DND-41 (cell line): Measurements from ENCODE around the gene CFLAR.

Experiments
- CTCF ChIP-seq: IDR thresholded peaks from 2 replicates; pipeline ENCODE4 v1.5.1; 2012; ENCODE audit warnings: borderline replicate concordance, low read length, moderate library complexity, mild to moderate bottlenecking; ENCODE audit not compliant: poor library complexity, severe bottlenecking; ENCODE audit errors: extremely low read depth
- EZH2 ChIP-seq: IDR thresholded peaks from 3 replicates; pipeline ENCODE4 v1.6.1; 2012; ENCODE audit warnings: borderline replicate concordance, low read depth, mild to moderate bottlenecking, moderate library complexity, low read length, inconsistent platforms; ENCODE audit not compliant: severe bottlenecking

GRCh38 chr2:201171259-201171814, 55.4 kb downstream of the CFLAR start:
- no peak for TF ChIP-seq CTCF
- no peak for TF ChIP-seq EZH2
